DOHH2 (cell line): ENCODE measurements around the gene CCIN.

ENCODE experiments used
- CTCF ChIP-seq: fragments of 200-600 bp; sonication (generic); IDR thresholded peaks from one replicate; pipeline ENCODE4 v1.5.1; 2014; ENCODE audit warnings: antibody characterized with exemption, mild to moderate bottlenecking, low read depth, low read length; ENCODE audit not compliant: poor library complexity, severe bottlenecking
- EZH2phosphoT487 ChIP-seq: fragments of 200-600 bp; sonication (generic); IDR thresholded peaks from 2 replicates; pipeline ENCODE4 v1.6.1; 2017; ENCODE audit warnings: borderline replicate concordance, mild to moderate bottlenecking, antibody characterized with exemption, low read length, moderate library complexity, mixed read lengths

GRCh38 chr9:36189976-36190375 is 20.8 kb downstream of the CCIN start:
- TF ChIP-seq EZH2phosphoT487, result no peak
- no peak for TF ChIP-seq CTCF
